Dedifferentiated amniotic fluid mesenchymal stem cell (primary cell): Measurements from ENCODE around the gene IFNAR1.
"Not testable (repeated sequence)": the region's sequence is repeated elsewhere in the genome, so short reads cannot be mapped to it uniquely, and the experiment has no call there.

Experiments
- DNase-seq: peaks from one replicate; pipeline ENCODE4 v3.0.0-alpha.2; 2016; ENCODE audit errors: extremely low spot score

IFNAR1 gene

GRCh38 chr21:33375101-33375644 lies 50.4 kb downstream of the IFNAR1 start:
- DNase-seq: no peak

- DNase-seq: no peak
These were observed 52.6 kb downstream of the IFNAR1 start for GRCh38 chr21:33377221-33377920.

- no peak for DNase-seq
These were observed 53.3 kb downstream of the IFNAR1 start for GRCh38 chr21:33378081-33378480.

GRCh38 chr21:33379934-33380333 lies 55.2 kb downstream of the IFNAR1 start:
- DNase-seq: peak; percentile 49

GRCh38 chr21:33380483-33380998 lies 55.8 kb downstream of the IFNAR1 start:
- DNase-seq: peak; percentile 98

GRCh38 chr21:33381381-33381780 lies 56.6 kb downstream of the IFNAR1 start:
- not testable (repeated sequence) for DNase-seq

GRCh38 chr21:33383056-33383888 lies 58.5 kb downstream of the IFNAR1 start:
- no peak for DNase-seq

GRCh38 chr21:33384841-33385331 lies 60.1 kb downstream of the IFNAR1 start:
- DNase-seq: no peak

GRCh38 chr21:33386222-33386784 lies 61.5 kb downstream of the IFNAR1 start:
- no peak for DNase-seq

GRCh38 chr21:33387294-33387693 lies 62.5 kb downstream of the IFNAR1 start:
- DNase-seq: no peak

GRCh38 chr21:33388188-33388587 lies 63.4 kb downstream of the IFNAR1 start:
- DNase-seq: no peak

GRCh38 chr21:33390479-33390878 lies 65.7 kb downstream of the IFNAR1 start:
- DNase-seq: no peak

GRCh38 chr21:33391656-33392055 lies 66.9 kb downstream of the IFNAR1 start:
- DNase-seq: no peak

- no peak for DNase-seq
These were observed 67.7 kb downstream of the IFNAR1 start for GRCh38 chr21:33392284-33392985.

- no peak for DNase-seq
These were observed 68.6 kb downstream of the IFNAR1 start for GRCh38 chr21:33393348-33393747.

GRCh38 chr21:33394260-33394659 lies 69.5 kb downstream of the IFNAR1 start:
- no peak for DNase-seq

- DNase-seq: no peak
These were observed 71.1 kb downstream of the IFNAR1 start for GRCh38 chr21:33395891-33396331.

GRCh38 chr21:33396436-33396835 lies 71.7 kb downstream of the IFNAR1 start:
- no peak for DNase-seq

- DNase-seq: peak; percentile 51
These were observed 72.2 kb downstream of the IFNAR1 start for GRCh38 chr21:33396951-33397350.

GRCh38 chr21:33397717-33398116 lies 72.9 kb downstream of the IFNAR1 start:
- DNase-seq: no peak

GRCh38 chr21:33398361-33398760 lies 73.6 kb downstream of the IFNAR1 start:
- no peak for DNase-seq
